ENCODE data around the gene GPRC5C.

DNA sequence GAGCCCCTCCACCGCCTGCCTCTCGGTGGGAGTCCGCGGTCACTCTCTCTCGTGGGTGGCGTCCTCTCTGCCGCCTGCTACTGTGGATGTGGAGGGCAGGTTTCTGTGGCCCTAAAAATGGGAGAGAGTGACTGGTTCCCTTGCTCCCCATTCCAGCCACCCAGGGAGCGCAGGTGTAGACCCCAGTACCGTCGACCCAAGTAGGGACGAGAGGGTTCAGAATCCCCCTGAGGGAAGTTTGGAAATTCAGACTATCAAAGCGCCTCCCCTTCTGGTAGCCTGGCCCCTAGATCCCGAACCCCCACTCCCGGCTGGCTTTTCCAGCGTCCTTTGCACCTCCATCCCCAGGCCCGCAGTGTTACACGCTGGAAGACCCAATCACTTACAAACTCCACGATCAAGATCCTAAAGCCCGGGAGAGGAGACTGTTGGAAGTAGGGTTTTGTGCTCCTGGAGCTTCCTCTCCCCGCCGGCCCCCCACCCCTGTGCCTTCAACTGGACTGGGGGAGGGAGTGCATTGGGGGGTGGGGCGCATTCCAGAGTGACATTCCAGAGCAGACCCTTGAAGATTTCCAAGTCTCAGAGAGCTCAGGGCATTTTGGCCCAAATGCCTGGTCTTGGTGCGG, 991 bp downstream of the GPRC5C start:
- TF ChIP-seq, protein P1, sequence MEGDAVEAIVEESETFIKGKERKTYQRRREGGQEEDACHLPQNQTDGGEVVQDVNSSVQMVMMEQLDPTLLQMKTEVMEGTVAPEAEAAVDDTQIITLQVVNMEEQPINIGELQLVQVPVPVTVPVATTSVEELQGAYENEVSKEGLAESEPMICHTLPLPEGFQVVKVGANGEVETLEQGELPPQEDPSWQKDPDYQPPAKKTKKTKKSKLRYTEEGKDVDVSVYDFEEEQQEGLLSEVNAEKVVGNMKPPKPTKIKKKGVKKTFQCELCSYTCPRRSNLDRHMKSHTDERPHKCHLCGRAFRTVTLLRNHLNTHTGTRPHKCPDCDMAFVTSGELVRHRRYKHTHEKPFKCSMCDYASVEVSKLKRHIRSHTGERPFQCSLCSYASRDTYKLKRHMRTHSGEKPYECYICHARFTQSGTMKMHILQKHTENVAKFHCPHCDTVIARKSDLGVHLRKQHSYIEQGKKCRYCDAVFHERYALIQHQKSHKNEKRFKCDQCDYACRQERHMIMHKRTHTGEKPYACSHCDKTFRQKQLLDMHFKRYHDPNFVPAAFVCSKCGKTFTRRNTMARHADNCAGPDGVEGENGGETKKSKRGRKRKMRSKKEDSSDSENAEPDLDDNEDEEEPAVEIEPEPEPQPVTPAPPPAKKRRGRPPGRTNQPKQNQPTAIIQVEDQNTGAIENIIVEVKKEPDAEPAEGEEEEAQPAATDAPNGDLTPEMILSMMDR (IDR thresholded peaks at IDR 0.05): no peak
- TF ChIP-seq EZH2 (IDR thresholded peaks at IDR 0.05; ENCODE audit: borderline replicate concordance, insufficient read depth, low read depth, low read length, poor library complexity, severe bottlenecking): no peak

Data from B cell (primary cell).